NOMO-1 treated with dmso at 0.1 percent for 144 hours (cell line): ENCODE data around the gene SBF2.

Experiments used
- DNase-seq: peaks from one replicate; lab custom pipeline; 2025; ENCODE audit not compliant: unreplicated experiment; lab: John Stamatoyannopoulos, UW

SBF2 gene

DNA sequence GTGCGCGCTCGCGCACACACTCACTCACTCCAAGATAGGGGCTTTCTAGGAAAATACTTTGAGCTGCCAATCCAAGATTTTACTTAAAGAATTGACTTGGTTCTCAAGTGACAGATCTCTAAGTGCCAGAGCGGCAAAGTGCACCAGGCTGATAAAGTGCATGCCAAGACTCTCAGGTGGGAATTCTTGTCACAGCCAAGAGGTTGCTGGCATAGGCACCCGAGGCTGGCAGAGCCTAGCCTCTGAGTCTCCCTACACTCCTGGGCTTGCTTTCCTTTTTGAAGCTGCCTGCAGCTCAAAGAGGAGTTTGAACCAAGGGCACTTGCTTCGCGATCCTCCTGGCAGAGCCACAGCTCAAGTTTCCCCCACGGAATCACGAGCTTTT lies 8.3 kb upstream of the SBF2 start:
- DNase-seq = no peak

DNA sequence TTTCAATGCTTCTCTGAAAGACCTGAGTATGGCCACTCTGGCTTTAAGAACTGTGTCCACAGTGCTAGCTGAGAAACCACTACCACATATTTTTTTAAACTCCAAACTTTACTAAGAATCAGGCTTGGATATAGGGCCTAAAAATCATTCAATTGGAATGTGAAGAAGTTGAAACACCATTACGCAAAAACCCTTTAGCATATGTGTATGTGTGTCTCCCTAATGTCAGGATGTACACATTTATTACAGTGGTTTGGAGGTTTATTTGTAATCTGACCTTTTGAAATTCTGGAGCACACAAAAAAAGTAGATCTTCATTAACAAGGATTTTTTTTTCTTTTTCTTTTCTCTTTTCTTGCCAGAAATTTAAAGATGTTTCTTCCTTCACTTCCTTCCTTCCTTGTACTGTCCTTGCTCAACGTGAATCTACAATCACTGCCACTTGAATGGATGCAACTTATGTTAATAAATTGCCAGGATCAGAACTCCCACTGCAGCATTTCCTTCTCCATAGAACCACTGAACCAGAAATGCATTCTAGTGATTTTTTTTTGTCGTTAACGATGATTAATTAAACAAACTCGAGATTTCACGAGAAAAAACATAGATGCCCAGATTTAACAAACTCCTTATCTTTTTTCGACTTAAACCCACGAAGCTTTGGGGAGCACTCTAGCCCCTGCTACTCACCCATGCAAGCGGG lies 7.8 kb upstream of the SBF2 start:
- no peak for DNase-seq

DNA sequence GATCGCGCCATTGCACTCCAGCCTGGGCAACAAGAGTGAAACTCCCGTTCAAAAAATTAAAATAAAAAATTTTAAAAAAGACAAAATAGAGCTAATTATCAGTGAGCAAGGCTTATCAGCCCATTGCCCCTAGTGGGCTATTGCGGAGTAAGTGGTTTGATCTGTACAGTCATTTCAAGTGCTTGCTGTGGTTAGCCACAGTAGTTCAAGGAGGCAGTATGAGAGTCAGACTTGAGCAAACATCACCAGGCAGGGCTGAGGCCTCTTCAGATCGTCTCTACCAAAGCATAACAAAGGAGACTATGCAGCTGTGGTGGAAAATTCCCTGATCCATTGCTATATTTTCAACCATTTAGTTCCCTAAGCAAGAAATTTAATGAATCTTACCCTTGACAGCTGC lies 4.3 kb upstream of the SBF2 start:
- no peak for DNase-seq

DNA sequence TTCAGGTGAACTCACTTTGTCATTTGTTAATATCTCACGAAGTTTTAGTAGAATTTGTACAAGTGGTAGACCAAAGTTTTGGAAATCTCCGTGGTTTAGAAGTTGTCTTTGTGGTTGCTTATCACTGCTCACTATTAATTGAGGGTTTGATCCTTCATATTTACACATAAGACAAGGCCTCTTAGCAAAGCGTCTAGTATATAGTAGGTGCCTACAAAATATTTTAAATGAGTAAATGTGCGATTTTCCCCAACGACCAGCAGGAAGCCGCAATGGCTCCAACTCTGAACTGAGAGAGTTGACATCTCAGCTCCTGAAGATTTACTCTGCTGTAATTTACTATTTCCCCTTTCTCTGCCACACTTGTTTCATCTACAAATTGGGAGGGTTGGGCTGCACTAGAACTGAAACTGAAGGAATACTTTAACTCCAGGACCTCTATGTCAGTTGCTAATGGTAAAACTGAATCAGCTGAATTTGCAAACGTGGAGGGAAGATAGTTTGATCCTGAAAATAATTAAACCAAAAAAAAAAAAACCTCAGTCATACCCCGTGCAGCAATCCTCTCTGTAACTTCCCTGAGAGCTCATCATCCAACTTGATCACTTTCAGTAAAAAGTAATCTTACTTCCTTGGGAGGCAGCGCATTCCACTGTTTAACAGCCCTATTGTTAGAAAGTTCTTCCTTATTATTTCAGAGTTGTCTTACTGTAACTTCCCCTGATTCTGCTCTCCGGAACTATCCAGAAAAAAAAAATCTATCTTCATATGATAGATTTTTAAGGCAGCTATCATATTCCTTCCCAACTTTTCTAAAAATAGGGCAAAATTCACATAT lies 1.3 kb upstream of the SBF2 start:
- peak; percentile 52 for DNase-seq

DNA sequence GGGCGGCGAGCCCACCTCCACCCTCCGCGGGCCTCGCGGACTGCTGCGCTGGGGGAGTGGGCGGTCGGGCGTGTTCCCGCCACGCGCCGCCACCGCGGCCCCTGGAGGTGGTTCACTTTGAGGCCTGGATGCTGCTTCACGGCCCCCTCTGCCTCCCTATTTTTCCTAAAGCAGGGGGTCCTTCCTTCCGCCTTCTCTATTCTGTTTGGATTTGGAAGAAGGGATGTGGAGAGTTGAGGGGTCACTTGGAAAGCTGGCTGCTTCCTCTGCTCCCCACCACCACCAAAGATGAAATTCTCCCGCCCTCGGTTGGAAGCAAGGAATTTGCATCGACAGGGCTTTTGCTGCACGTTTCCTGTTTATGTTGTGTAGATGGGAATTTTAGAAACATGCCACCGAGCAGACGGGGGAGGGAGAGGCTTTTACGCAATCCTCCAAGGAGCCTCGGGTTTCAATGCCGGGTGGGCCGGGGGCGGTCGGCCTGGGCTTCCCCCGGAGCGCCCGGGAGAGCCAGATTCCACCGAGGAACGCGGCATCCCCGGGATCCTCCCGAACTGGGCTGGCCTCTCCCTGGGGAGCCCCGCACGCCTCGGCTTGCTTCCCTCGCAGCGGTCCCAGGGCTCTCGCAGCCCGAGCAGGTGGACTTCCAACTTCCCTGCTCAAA lies 403 bp upstream of the SBF2 start:
- DNase-seq = no peak

DNA sequence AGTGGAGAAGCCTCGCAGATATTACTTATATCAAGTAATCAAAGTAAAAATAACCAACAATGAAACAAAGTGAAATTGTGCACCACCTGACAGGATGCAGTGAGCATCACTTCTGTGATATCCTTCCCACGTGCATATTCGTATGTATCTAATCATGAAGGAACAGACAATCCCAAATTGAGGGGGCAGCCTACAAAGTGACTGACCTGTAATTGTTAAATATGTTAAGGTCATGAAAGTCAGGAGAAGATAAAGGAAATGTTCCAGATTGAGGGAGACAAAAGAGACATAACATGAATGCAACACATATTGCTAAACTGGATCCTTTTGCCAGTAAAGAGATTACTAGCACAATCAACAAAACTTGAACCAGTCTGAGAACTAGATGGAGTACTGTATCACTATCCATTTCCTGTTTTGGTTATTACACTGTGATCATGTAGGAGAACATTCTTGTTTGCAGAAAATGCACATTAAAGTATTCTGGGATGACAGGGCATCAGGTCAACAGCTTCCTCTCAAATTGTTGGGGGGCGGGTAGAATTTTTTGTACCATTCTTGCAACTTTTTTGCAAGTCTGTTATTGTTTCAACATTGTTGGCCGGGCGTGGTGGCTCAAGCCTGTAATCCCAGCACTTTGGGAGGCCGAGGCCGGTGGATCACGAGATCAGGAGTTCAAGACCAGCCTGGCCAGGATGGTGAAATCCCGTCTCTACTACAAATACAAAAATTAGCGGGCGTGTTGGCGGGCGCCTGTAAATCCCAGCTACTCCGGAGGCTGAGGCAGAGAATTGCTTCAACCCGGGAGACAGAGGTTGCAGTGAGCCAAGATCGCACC lies 2.0 kb downstream of the SBF2 start:
- no peak for DNase-seq

DNA sequence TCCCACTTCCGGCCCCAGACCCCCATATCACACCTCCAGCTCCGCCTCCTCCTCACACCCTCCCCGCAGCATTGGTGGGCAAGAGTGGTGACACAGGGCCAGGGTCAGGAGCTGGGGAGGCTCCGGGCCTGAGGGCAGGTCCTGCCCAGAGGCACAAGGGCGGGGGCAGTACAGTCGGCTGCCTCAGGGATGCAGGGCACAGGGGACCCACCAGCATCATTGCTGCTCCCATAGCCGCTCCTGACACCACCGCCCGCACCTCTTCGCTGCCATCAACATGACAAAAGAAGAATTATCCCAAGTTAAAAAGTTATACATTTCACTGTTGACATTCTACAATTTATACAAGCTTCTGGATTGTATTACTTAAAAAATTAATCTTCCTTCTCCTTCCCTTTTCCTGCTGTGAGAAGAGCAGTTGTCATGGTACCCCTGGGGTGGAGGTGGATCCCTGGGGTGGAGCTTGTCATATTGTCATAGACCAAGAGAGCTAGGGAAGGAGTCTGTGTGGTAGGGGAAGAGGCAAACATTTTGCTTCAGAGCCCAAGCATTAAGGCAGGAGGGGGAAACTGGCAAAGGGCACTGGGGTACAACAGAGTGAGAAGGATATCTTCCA lies 4.1 kb downstream of the SBF2 start:
- no peak for DNase-seq

DNA sequence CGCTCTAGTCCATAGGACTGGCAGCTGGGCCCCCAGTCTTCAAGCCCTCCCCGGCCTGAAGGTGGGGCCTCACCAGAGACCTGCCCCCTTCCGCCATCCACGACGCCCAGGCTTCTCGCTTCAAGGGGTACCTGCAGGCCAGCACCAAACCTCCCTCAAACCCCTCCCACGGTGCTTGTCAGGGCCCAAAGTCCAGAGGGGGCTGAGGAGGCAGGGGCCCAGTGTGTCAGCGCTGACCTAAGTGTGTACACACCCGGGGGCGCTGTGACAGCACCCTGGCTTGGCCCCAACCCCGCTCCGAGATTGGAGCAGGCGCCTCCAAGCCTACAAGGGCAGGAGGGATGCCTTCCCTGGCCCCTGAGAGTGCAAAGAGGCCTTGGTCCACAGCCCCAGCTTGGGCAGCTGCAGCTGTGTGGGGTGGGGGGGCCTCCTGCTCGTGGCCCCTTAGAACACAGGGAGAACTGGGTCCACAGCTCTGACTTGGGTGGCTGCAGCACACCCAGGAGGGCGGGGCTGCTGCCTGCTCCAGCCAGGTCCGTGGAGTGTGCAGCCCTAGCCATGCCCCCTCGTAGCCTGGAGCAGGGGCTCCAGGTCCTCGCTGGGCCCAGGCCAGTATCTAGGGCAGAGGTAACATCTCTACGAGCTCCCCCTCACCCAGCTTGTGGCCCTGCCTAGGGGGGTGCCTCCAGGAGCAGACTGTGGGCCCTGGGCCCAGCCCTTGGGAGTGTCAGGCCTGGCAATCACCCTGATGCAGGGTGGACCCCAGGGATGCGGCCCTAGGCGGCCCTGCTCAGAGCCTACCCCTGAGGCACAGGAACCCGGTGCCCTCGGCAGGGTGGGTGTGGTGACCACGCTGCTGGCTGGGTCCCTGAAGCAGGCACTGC lies 4.9 kb downstream of the SBF2 start:
- no peak for DNase-seq

DNA sequence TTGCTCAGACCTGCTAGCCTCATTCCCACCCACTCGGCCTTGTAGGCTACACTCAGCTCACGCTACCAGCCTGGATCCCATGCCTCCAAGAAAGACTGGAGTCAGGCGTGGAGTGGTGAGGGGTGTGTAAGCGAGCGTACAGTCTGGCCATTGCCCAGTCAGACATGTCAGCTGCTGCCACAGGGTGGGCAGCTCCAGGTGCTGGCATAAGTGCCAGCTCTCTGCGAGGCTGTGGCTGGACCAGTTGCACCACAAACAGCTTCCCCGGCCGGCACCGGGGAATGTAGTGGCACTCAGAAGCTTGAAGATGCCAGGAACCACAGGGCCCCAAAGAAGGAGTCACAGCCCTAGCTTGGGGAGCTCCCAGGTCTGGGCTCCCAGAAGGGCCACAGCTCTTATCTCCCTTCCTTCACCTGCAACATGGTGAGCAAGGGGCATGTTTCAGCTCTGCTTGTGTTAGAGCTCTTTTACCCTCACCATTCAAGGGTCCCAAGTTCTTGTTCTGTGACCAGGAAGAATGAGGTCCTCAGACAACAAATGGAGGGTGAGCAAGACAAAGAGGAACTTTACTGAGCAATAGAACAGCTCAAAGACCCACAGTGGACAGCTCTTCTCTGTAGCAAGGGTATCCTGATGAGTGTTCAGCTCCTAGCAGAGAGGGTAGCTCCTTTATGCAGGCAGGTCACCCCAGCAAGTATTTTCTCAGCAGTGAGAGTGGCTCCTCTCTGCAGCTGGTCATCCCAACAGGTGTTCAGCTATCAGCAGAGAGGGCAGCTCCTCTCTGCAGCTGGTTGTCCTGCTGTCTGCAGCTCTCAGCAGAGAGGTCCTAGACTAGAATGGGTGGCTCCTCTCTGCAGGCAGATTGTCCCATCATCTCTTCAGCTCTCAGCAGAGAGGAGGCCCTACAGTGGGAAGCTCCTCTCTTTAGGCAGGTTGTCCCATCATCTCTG lies 6.0 kb downstream of the SBF2 start:
- DNase-seq = no peak

DNA sequence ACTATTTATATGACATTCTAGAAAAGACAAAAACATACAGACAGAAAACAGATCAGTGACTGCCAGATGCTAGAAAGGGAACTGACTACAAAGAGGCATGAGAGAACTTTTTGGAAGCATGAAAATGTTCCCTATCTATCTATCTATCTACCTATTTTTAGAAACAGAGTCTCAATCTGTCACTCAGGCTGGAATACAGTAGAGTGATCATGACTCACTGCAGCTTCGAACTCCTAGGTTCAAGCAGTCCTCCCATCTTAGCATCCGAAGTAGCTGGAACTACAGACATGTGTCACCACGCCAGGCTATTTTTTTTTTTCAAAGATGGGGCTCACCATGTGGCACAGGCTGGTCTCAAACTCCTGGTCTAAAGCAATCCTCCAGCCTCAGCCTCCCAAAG lies 6.9 kb downstream of the SBF2 start:
- no peak for DNase-seq

DNA sequence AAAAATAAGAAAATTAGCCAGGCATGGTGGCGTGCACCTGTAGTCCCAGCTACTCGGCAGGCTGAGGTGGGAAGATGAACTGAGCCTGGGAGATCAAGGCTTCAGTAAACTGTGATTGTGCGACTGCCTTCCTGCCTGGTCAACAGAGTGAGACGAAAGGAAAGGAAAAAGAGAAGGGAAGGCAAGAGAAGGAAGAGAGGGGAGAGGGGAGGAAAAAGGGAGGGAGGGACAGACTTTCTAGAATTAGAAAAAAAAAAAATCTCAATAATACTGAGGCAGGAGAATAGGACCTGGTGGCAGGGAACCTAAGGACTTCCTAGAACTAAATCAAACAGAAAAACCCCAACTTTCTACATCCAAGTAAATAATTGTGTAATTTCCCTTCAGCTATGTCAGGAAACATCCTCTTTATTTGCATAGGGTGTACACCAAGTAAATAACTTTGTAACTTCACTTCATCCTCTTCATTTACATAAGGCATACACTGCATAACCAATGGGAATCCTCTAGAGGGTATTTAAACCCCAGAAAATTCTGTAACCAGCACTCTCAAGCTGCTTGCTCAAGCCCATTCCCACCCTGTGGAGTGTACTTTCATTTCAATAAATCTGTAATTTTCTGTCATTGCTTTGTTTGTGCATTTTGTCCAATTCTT lies 8.7 kb downstream of the SBF2 start:
- no peak for DNase-seq

DNA sequence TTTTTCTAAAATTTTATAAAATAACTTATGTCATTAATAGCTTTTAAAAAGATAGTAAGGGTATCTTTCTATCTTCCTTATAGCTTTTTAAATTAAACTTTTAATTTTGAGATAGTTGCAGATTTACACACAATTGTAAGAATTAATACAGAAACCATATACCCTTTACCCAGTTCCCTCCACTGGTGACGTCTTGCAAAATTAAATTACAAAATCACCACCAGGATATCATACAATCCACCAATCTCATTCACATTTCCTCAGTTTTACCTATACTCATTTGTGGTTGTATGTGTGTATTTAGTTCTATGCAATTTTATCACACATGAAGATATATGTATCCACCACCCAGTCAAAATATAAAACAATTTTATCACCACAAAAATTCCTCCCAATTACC lies 10.0 kb downstream of the SBF2 start:
- DNase-seq = no peak

DNA sequence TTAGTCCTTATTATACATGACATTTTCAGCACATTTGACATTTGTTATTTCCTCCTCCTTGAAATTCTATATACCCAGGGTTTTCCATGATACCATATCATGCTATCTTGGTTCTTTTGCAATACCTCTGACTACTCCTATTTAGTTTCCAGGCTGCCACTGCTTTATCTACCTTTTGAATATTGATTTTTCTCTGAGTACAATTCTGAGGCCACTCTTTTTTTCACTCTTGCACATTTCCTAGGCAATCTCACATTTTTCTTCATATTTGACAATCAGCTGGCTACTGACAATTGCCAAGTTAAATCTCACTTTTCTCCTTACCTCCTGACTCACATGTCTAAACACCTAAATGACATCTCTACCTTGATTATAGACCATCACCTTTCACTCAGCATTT lies 11.9 kb downstream of the SBF2 start:
- no peak for DNase-seq

DNA sequence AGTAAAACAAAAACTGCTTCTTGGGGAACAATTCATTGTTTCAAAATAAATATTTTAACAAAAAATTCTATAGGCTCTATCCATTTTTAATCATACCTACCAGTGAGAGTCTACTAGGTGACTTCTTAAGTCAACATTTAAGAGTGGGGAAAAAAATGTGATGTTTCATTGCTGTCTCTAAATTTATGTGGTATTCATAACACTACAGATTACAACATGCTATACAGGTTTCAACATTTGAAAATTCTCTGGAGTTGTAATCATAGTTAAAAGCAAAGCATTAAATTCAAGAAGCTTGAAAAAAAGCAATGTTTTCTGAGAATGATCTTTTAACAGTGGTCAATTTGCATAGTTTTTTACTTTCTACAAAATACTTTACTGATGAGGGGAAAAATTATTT lies 18.3 kb downstream of the SBF2 start:
- no peak for DNase-seq

DNA sequence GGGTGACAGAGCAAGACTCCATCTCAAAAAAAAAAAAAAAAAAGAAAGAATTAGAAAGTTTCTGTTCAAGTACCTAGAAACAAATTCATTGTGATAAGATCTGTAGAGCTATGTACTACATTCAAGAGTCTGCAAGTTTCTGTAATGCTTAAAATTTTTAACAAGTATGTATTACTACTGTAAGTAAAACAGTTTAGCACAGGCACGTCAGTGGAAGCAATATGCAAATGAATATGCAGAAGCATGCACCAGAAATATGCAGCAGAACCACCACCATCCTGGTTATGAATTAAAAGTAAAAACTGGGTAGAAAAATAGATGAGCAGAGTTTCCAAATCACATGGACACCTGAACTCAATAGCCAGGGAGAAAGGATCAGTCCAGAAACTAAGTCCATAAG lies 19.3 kb downstream of the SBF2 start:
- DNase-seq = no peak

DNA sequence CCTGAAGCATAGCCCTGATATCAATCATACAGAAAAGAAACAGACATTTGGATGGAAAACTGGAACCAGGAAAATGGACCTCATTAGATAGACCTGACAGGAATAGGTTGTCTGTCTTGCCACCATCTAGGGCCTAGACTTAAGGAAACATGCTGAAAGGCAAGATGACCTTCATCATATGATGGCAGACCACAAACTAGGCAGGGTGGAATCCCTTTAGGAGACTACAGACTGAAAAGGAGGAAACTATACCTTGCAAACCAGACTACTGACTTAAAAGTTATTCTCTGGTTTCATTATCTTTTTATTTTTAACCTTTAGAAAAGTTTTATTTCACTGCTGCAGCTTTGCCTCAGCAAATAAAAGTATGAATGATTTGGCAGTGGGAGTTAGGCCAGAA lies 20.3 kb downstream of the SBF2 start:
- DNase-seq = no peak

DNA sequence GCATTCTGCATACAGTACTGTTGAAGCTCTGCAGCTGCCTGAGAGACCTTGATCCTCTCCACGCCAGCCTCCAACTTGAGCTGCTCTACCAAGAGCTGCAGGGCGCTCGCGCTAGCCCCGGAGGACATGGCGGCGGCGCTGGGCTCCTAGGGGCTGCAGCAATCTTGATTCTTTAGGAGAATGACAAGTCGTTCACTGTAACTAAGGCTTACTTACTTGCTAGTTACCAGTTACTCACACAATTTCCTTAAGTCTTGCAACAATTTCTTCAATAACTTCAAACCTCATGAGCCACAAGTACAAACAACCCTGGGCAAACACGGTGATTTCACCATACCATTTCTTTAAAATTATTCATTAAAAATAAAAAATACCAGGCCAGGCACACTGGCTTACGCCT lies 21.9 kb downstream of the SBF2 start:
- DNase-seq = no peak

DNA sequence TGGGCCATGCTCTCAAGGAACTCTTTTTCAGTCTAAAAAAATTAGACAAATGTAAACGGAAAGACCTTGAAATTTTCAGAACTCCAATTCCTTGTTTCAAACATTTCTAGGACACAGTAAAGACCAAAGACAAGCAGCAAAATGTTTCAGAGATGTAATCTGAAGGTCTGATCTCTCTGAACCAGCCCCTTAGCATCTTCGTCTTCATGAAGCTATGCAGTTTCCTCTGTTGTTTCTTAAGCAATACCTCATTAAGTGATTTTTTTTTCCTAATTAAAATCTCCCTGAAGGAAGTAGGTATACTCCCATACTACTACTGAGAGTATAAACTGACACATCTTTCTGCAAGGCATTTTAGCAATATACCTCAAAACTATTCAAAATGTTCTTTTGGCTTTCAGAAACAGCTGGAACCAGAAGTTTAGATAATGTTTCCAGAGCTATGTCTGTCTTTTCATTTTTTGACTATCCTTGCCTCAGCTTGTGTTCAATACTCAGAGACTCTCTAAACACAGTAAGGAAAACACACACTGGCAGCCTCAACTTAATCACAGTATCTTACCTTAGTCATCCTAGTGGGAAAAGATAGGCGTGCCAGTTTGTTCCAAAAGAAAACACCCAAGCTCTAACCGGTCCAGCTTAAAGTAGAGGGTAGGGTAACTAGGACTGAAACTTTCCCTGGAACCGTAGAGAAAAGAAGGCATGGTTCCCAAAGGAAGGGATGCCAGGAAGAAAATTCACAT lies 25.1 kb downstream of the SBF2 start:
- no peak for DNase-seq
